DOHH2 (cell line): ENCODE results near the gene ADGRG6.

Experiments used
- H3F3A ChIP-seq: fragments of 200-600 bp; sonication (generic), shearing (Covaris generic); 2 replicates; pipeline ENCODE4 v1.6.0; 2016; ENCODE audit warnings: antibody characterized with exemption, mild to moderate bottlenecking; ENCODE audit not compliant: control insufficient read depth, insufficient read depth
- H3K27ac ChIP-seq: fragments of 200-600 bp; sonication (generic); 2 replicates; pipeline ENCODE4 v1.5.1; 2014; ENCODE audit warnings: low read depth, mild to moderate bottlenecking, low read length, moderate library complexity
- H3K27me3 ChIP-seq: fragments of 200-600 bp; sonication (generic); 2 replicates; pipeline ENCODE4 v1.6.1; 2014; ENCODE audit warnings: mild to moderate bottlenecking, low read length, mixed read lengths; ENCODE audit not compliant: control insufficient read depth
- H3K36me3 ChIP-seq: fragments of 200-600 bp; sonication (generic); 2 replicates; pipeline ENCODE4 v1.6.1; 2014; ENCODE audit warnings: mild to moderate bottlenecking, low read length, moderate library complexity, mixed read lengths; ENCODE audit not compliant: control insufficient read depth
- H3K4me1 ChIP-seq: fragments of 200-600 bp; sonication (generic); 2 replicates; pipeline ENCODE4 v1.6.1; 2014; ENCODE audit warnings: mild to moderate bottlenecking, low read length, mixed read lengths; ENCODE audit not compliant: control insufficient read depth
- H3K4me2 ChIP-seq: fragments of 200-600 bp; sonication (generic); 2 replicates; pipeline ENCODE4 v1.6.0; 2014; ENCODE audit warnings: mild to moderate bottlenecking, low read length, moderate library complexity
- H3K4me3 ChIP-seq: fragments of 200-600 bp; sonication (generic); 2 replicates; pipeline ENCODE4 v1.5.1; 2014; ENCODE audit warnings: mild to moderate bottlenecking, low read length, mixed read lengths
- H3K79me2 ChIP-seq: fragments of 200-600 bp; sonication (generic); 2 replicates; pipeline ENCODE4 v1.6.1; 2014; ENCODE audit warnings: mild to moderate bottlenecking, low read length, mixed read lengths; ENCODE audit not compliant: control insufficient read depth
- H3K9me2 ChIP-seq: fragments of 200-600 bp; sonication (generic); replicated peaks from 2 replicates; pipeline ENCODE4 v1.6.1; 2014; ENCODE audit warnings: mild to moderate bottlenecking, low read length, mixed read lengths; ENCODE audit not compliant: control insufficient read depth
- H3K9me3 ChIP-seq: fragments of 200-600 bp; sonication (generic); 2 replicates; pipeline ENCODE4 v1.6.1; 2014; ENCODE audit warnings: antibody characterized with exemption, low read length, mixed read lengths; ENCODE audit not compliant: control insufficient read depth, insufficient read depth
- H4K20me1 ChIP-seq: fragments of 200-600 bp; sonication (generic); 2 replicates; pipeline ENCODE4 v1.6.0; 2014; ENCODE audit warnings: low read depth, mild to moderate bottlenecking, antibody characterized with exemption, low read length, moderate library complexity; ENCODE audit not compliant: control insufficient read depth, insufficient read depth
- CTCF ChIP-seq: fragments of 200-600 bp; sonication (generic); IDR thresholded peaks from one replicate; pipeline ENCODE4 v1.5.1; 2014; ENCODE audit warnings: antibody characterized with exemption, mild to moderate bottlenecking, low read depth, low read length; ENCODE audit not compliant: poor library complexity, severe bottlenecking
- EZH2phosphoT487 ChIP-seq: fragments of 200-600 bp; sonication (generic); IDR thresholded peaks from 2 replicates; pipeline ENCODE4 v1.6.1; 2017; ENCODE audit warnings: borderline replicate concordance, mild to moderate bottlenecking, antibody characterized with exemption, low read length, moderate library complexity, mixed read lengths

ADGRG6 gene

GRCh38 chr6:142367501-142368018, 65.8 kb downstream of the ADGRG6 start:
- no peak for TF ChIP-seq EZH2phosphoT487
- no peak for TF ChIP-seq CTCF

GRCh38 chr6:142369266-142369665, 67.5 kb downstream of the ADGRG6 start:
- H3K27me3 ChIP-seq: no peaks in the 10 kb centered on the region
- TF ChIP-seq EZH2phosphoT487: no peak
- no peak for TF ChIP-seq CTCF
- no peak overlapping the region for H3K4me3 ChIP-seq
- no peak overlapping the region for H3K4me2 ChIP-seq
- no peaks in the 10 kb centered on the region for H3K9me3 ChIP-seq
- no peaks in the 10 kb centered on the region for H3K4me1 ChIP-seq
- no peaks in the 10 kb centered on the region for H3K9me2 ChIP-seq
- no peak overlapping the region for H3K27ac ChIP-seq
- no peaks in the 10 kb centered on the region for H3K79me2 ChIP-seq
- H3K36me3 ChIP-seq: no peaks in the 10 kb centered on the region
- H3F3A ChIP-seq: no peaks in the 10 kb centered on the region
- no peaks in the 10 kb centered on the region for H4K20me1 ChIP-seq

More at GRCh38 chr6:142367501-142368018, 65.8 kb downstream of the ADGRG6 start:
- H3K27ac ChIP-seq: no peak overlapping the region
- no peak overlapping the region for H3K4me3 ChIP-seq
- no peak overlapping the region for H3K4me2 ChIP-seq
- no peaks in the 10 kb centered on the region for H4K20me1 ChIP-seq
- no peaks in the 10 kb centered on the region for H3K36me3 ChIP-seq
- no peaks in the 10 kb centered on the region for H3K27me3 ChIP-seq
- H3K9me3 ChIP-seq: no peaks in the 10 kb centered on the region
- no peaks in the 10 kb centered on the region for H3F3A ChIP-seq
- no peaks in the 10 kb centered on the region for H3K9me2 ChIP-seq
- H3K79me2 ChIP-seq: no peaks in the 10 kb centered on the region
- no peaks in the 10 kb centered on the region for H3K4me1 ChIP-seq

- no peaks in the 10 kb centered on the region for H3K27me3 ChIP-seq
- H3K36me3 ChIP-seq: no peaks in the 10 kb centered on the region
- no peaks in the 10 kb centered on the region for H3F3A ChIP-seq
- no peaks in the 10 kb centered on the region for H3K9me2 ChIP-seq
- H3K79me2 ChIP-seq: no peaks in the 10 kb centered on the region
- H3K4me1 ChIP-seq: no peaks in the 10 kb centered on the region
- no peak overlapping the region for H3K4me2 ChIP-seq
- no peaks in the 10 kb centered on the region for H3K9me3 ChIP-seq
- H3K4me3 ChIP-seq: no peak overlapping the region
- no peak overlapping the region for H3K27ac ChIP-seq
- TF ChIP-seq CTCF (no peak), EZH2phosphoT487 (no peak)
- no peaks in the 10 kb centered on the region for H4K20me1 ChIP-seq
Measured at GRCh38 chr6:142372348-142372747, 70.5 kb downstream of the ADGRG6 start.
